Measurements from ENCODE around the gene CCDC50. TPM values are rescaled to one million over a fixed set of nuclear protein-coding genes. Genes with fewer than 3 reads are reported as not detected.

Gene CCDC50
- total RNA-seq, 4 donors from 2014 or later: 68.1 to 201 (median 106) TPM

DNA sequence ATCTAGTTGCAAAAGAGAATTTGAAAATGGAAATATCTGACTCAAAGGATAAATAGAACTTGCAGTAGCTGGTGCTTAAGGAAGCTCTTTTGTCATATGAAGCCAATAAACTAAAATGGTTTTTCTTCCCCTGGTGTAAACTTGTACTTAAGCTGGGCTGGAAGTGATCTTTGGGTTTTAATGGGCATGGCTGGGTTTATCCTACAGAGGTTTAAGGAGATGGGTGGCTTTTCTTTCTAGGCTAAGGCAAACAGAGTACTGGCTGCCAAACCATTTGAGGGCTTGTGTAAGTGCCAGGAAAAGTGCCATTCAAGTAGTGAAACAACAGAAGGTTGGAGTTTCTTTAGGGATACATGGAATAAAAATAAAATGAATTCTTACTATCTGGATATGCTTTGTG, 13.2 kb downstream of the CCDC50 start:
- Histone ChIP-seq H3K27ac (no peak overlapping the region), H3K9me3 (no peaks in the 10 kb centered on the region), H3K4me3 (no peak overlapping the region), H3K4me1 (peaks cover 0 to 8% (median 0%) of the 10 kb centered on the region in 4 donors), H3K36me3 (no peaks in the 10 kb centered on the region), H3K27me3 (no peaks in the 10 kb centered on the region)
- no peak for DNase-seq
- TF ChIP-seq, protein P1, sequence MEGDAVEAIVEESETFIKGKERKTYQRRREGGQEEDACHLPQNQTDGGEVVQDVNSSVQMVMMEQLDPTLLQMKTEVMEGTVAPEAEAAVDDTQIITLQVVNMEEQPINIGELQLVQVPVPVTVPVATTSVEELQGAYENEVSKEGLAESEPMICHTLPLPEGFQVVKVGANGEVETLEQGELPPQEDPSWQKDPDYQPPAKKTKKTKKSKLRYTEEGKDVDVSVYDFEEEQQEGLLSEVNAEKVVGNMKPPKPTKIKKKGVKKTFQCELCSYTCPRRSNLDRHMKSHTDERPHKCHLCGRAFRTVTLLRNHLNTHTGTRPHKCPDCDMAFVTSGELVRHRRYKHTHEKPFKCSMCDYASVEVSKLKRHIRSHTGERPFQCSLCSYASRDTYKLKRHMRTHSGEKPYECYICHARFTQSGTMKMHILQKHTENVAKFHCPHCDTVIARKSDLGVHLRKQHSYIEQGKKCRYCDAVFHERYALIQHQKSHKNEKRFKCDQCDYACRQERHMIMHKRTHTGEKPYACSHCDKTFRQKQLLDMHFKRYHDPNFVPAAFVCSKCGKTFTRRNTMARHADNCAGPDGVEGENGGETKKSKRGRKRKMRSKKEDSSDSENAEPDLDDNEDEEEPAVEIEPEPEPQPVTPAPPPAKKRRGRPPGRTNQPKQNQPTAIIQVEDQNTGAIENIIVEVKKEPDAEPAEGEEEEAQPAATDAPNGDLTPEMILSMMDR (IDR thresholded peaks at IDR 0.05): no peak

DNA sequence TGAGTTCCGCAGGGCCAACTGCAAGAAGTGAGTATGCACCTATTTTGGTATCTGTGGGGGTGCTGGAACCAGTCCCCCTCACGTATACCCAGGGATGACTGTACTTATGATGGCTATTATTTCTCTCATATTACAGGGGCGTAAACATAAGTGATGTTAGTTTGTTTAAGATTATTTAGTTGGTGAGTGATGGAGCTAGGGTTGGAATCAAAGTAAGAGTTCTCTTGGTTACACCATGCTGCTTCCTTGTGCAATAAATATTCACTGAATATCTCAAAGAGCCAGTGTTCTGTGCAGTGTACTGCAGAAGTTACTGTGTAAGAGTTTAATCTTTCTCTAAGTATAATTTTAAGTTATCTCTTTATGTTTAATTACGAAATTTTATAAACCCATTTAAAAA, 13.9 kb downstream of the CCDC50 start:
- H3K4me1 ChIP-seq: peaks cover 0 to 8% (median under 1%) of the 10 kb centered on the region in 4 donors
- H3K4me3 ChIP-seq: no peak overlapping the region
- no peak overlapping the region for H3K27ac ChIP-seq
- H3K9me3 ChIP-seq: no peaks in the 10 kb centered on the region
- H3K27me3 ChIP-seq: no peaks in the 10 kb centered on the region
- no peaks in the 10 kb centered on the region for H3K36me3 ChIP-seq
- no peak for DNase-seq
- no peak for TF ChIP-seq POLR2A (IDR thresholded peaks at IDR 0.05)
- TF ChIP-seq, protein P1 (IDR thresholded peaks at IDR 0.05): no peak

DNA sequence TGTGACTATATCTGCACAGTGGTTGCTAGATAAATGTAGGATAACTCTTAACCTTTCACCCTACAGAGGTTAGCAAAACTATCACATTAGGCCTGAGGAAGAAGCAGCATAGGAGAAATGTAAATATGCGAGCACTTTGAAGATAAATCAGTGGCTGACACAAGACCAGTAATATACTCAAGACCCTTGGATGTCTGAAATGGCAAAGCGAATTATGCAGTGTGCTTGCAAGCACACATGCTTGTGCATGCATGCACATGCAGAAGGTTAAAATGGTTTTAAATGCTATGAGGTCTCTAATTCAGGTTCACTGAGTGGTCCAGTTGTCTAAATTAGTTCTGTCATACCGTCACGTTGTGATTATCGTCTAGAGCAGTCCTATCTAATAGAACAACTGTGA, 14.7 kb downstream of the CCDC50 start:
- no peak overlapping the region for H3K4me3 ChIP-seq
- no peaks in the 10 kb centered on the region for H3K36me3 ChIP-seq
- DNase-seq: no peak
- no peaks in the 10 kb centered on the region for H3K27me3 ChIP-seq
- no peaks in the 10 kb centered on the region for H3K9me3 ChIP-seq
- peaks cover 0 to 8% (median 3%) of the 10 kb centered on the region in 4 donors for H3K4me1 ChIP-seq
- H3K27ac ChIP-seq: no peak overlapping the region
- TF ChIP-seq, protein P1 (IDR thresholded peaks at IDR 0.05): no peak
- no peak for TF ChIP-seq POLR2A (IDR thresholded peaks at IDR 0.05)

DNA sequence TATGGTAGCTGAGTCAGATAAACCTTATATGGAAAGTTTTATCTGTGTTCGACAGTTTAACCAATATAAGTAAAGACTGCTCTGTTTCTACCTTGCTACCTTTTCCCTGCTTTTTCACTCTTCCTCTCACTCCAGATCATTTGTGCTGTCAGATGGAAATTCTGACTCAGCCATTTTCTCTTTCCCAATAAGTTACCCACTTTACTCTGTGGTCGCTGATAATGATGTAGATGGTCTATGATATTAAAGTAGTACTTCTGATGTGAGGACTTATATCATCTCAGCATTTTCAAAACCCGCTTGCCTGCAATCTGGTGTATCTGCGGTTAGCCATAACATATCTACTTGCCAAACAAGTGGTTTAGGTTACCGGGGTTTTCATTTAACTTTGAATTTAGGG, 16.1 kb downstream of the CCDC50 start:
- DNase-seq: no peak
- Histone ChIP-seq H3K4me1 (peaks cover 0 to 7% (median 0%) of the 10 kb centered on the region in 4 donors), H3K27me3 (no peaks in the 10 kb centered on the region), H3K36me3 (no peaks in the 10 kb centered on the region), H3K4me3 (no peak overlapping the region), H3K27ac (no peak overlapping the region), H3K9me3 (no peaks in the 10 kb centered on the region)
- TF ChIP-seq POLR2A (IDR thresholded peaks at IDR 0.05): no peak
- TF ChIP-seq, protein P1 (IDR thresholded peaks at IDR 0.05): no peak

DNA sequence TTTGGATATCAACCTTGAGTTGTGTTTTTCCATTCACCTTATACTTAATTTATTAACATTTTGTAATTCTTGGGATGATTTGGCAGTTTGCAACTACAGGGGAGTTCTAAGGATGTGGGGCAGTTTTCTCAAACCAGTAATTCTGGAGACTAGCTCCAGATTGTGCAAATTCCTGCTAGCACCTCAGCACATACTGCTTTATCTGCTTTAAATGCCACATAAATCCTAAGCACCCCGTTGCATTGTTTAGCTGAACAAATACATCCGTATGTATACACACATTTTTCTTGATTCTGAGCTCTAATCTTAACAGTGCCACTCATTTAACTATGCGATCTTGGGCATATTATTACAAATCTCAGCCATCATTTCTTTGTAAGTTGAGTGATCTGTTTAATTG, 18.0 kb downstream of the CCDC50 start:
- TF ChIP-seq POLR2A (IDR thresholded peaks at IDR 0.05): no peak
- TF ChIP-seq, protein P1 (IDR thresholded peaks at IDR 0.05): no peak
- Histone ChIP-seq H3K27ac (no peak overlapping the region), H3K9me3 (no peaks in the 10 kb centered on the region), H3K27me3 (no peaks in the 10 kb centered on the region), H3K36me3 (no peaks in the 10 kb centered on the region), H3K4me1 (peaks cover 0 to 13% (median 6%) of the 10 kb centered on the region in 4 donors), H3K4me3 (no peak overlapping the region)
- no peak for DNase-seq

DNA sequence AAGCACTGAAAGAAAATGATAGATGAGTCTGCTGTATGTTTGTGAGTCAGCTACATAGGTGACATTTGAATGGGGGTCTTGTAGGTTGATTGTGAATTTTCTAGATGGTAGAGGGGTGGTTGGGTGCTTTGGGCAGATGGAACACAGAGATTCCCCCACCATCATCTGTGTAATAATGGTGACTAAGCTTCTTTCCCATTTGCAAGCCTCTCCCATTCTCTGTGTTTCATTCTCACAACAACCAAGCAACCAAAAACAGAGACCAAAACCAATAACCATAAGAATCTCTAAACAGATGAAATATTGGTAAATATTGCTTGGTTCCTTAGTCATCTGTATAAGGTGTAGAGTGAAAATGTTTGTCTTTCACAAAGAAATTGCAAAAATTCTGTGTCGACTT, 18.9 kb downstream of the CCDC50 start:
- H3K36me3 ChIP-seq: no peaks in the 10 kb centered on the region
- H3K9me3 ChIP-seq: no peaks in the 10 kb centered on the region
- peaks cover 0 to 22% (median 11%) of the 10 kb centered on the region in 4 donors for H3K4me1 ChIP-seq
- no peak for TF ChIP-seq POLR2A (IDR thresholded peaks at IDR 0.05)
- TF ChIP-seq, protein P1 (IDR thresholded peaks at IDR 0.05): no peak
- no peak for DNase-seq
- H3K27ac ChIP-seq: no peak overlapping the region
- no peak overlapping the region for H3K4me3 ChIP-seq
- H3K27me3 ChIP-seq: no peaks in the 10 kb centered on the region
